Measurements from ENCODE around the gene UBALD2.
A peak's percentile ranks its signal among the peaks of the same experiment; 100 is the strongest.
"Not testable (repeated sequence)": the region's sequence is repeated elsewhere in the genome, so short reads cannot be mapped to it uniquely, and the experiment has no call there.

The UBALD2 gene

GRCh38 chr17:76262732-76263344 is 2.3 kb upstream of the UBALD2 start:
- DNase-seq (ENCODE audit: low read depth, low spot score): no peak
- peak overlapping the region; percentile 95 for H3K27ac ChIP-seq

- no peak for DNase-seq (ENCODE audit: low read depth, low spot score)
- peak overlapping the region; percentile 95 for H3K27ac ChIP-seq
Observed at GRCh38 chr17:76263896-76264295, 1.3 kb upstream of the UBALD2 start.

GRCh38 chr17:76264425-76264754 is 758 bp upstream of the UBALD2 start:
- peak overlapping the region; percentile 95 for H3K27ac ChIP-seq
- DNase-seq (ENCODE audit: low read depth, low spot score): no peak

GRCh38 chr17:76265624-76266243 is 586 bp downstream of the UBALD2 start:
- peak overlapping the region; percentile 95 for H3K27ac ChIP-seq
- no peak for DNase-seq (ENCODE audit: low read depth, low spot score)

GRCh38 chr17:76266244-76266938 is 1.2 kb downstream of the UBALD2 start:
- DNase-seq (ENCODE audit: low read depth, low spot score): no peak
- peak overlapping the region; percentile 95 for H3K27ac ChIP-seq

- H3K27ac ChIP-seq: peak overlapping the region; percentile 95
- DNase-seq (ENCODE audit: low read depth, low spot score): no peak
Observed at GRCh38 chr17:76267051-76267576, 2.0 kb downstream of the UBALD2 start.

- not testable (repeated sequence) for DNase-seq (ENCODE audit: low read depth, low spot score)
- peak overlapping the region; percentile 95 for H3K27ac ChIP-seq
Observed at GRCh38 chr17:76267581-76268001, 2.4 kb downstream of the UBALD2 start.

- DNase-seq (ENCODE audit: low read depth, low spot score): peak; percentile 57
- H3K27ac ChIP-seq: peak overlapping the region; percentile 95
Observed at GRCh38 chr17:76268015-76268749, 3.0 kb downstream of the UBALD2 start.

GRCh38 chr17:76268991-76269981 is 4.1 kb downstream of the UBALD2 start:
- DNase-seq (ENCODE audit: low read depth, low spot score): no peak
- H3K27ac ChIP-seq: peak overlapping the region; percentile 95

- no peak overlapping the region for H3K27ac ChIP-seq
- DNase-seq (ENCODE audit: low read depth, low spot score): no peak
Observed at GRCh38 chr17:76270127-76270592, 5.0 kb downstream of the UBALD2 start.

GRCh38 chr17:76270770-76271668 is 5.9 kb downstream of the UBALD2 start:
- H3K27ac ChIP-seq: no peak overlapping the region
- no peak for DNase-seq (ENCODE audit: low read depth, low spot score)

- no peak overlapping the region for H3K27ac ChIP-seq
- no peak for DNase-seq (ENCODE audit: low read depth, low spot score)
Observed at GRCh38 chr17:76271669-76272540, 6.8 kb downstream of the UBALD2 start.

GRCh38 chr17:76272541-76273444 is 7.6 kb downstream of the UBALD2 start:
- no peak overlapping the region for H3K27ac ChIP-seq
- DNase-seq (ENCODE audit: low read depth, low spot score): no peak

- no peak overlapping the region for H3K27ac ChIP-seq
Observed at GRCh38 chr17:76273445-76274111, 8.4 kb downstream of the UBALD2 start.

GRCh38 chr17:76274112-76274956 is 9.2 kb downstream of the UBALD2 start:
- DNase-seq (ENCODE audit: low read depth, low spot score): no peak
- H3K27ac ChIP-seq: no peak overlapping the region

More at GRCh38 chr17:76273445-76274111, 8.4 kb downstream of the UBALD2 start:
- no peak for DNase-seq (ENCODE audit: low read depth, low spot score)

Data from epithelial cell of prostate (primary cell).